Activated CD4-positive, CD25-positive, alpha-beta regulatory T cell (primary cell): ENCODE results near the gene PDZRN4.

Experiments
- DNase-seq, 4 experiments: peaks; one replicate each; lab custom pipeline; 2025; lab: John Stamatoyannopoulos, UW

PDZRN4 gene

GRCh38 chr12:41459111-41459905 is 271.2 kb downstream of the PDZRN4 start:
- no peak for DNase-seq

- DNase-seq, result no peak
Measured at GRCh38 chr12:41459906-41460214, 271.7 kb downstream of the PDZRN4 start.

- DNase-seq, result no peak
Measured at GRCh38 chr12:41460906-41461305, 272.8 kb downstream of the PDZRN4 start.

DNA sequence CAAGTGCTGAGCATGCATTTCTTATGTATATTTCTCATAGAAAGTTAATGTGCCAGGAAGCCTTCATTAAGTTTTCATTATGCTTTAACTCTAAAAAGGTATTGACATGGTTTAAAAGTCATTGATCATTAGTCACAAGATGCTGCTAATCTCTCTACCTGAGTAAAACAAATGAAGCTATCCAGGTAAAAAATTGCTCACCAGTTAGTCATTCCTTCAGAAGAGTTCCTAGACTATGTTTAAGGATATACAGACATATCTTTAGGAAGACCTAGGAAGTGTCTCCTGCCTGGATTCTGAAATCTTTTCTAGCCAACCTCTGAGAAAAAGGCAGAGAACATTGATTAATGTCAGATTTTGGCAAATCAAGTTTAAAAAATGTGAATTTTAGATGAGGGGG is 274.2 kb downstream of the PDZRN4 start:
- no peak for DNase-seq

DNA sequence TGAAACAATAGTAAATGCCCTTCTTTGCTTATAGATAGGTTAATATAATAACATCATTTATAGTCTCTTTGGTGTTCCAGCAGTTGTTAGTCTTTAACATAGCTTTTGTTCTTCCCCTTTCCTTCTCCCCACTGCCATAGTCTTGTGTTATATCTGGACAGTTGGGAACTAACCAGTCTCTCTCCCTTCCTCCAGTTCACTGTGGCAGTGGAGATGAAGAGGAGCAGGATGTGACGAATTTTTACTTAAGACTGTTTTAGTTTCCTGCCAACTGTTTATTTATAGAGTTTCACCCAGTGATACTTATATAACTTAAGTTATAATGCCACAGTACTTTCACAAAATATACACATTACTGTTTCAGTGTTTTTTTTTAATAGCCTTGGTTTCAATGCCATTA is 277.4 kb downstream of the PDZRN4 start:
- DNase-seq, result no peak

GRCh38 chr12:41466300-41466699 is 278.2 kb downstream of the PDZRN4 start:
- no peak for DNase-seq

- no peak for DNase-seq
Measured at GRCh38 chr12:41466802-41467201, 278.7 kb downstream of the PDZRN4 start.

- no peak for DNase-seq
Measured at GRCh38 chr12:41467591-41468325, 279.6 kb downstream of the PDZRN4 start.

DNA sequence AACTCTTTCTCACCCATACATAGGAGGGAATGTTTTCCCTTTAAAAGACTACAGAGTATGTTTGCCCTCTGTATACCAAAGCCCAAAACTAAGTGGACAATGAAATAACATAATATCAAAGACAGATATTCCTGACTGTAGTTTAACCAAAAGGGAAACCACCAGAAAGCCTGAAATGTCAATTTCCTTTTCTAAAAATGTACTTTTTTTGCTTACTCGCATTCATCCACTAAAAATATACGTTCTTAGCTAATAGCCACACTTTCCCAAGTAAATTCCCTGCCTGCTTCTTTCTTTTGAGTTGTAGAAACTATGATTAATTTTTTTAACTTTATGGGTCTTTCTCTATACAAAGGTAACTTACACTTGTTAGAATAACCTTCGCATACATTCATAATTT is 280.2 kb downstream of the PDZRN4 start:
- no peak for DNase-seq

GRCh38 chr12:41468756-41469155 is 280.6 kb downstream of the PDZRN4 start:
- no peak for DNase-seq

- DNase-seq, result no peak
Measured at GRCh38 chr12:41473441-41473840, 285.3 kb downstream of the PDZRN4 start.

GRCh38 chr12:41474001-41474400 is 285.9 kb downstream of the PDZRN4 start:
- DNase-seq, result no peak

DNA sequence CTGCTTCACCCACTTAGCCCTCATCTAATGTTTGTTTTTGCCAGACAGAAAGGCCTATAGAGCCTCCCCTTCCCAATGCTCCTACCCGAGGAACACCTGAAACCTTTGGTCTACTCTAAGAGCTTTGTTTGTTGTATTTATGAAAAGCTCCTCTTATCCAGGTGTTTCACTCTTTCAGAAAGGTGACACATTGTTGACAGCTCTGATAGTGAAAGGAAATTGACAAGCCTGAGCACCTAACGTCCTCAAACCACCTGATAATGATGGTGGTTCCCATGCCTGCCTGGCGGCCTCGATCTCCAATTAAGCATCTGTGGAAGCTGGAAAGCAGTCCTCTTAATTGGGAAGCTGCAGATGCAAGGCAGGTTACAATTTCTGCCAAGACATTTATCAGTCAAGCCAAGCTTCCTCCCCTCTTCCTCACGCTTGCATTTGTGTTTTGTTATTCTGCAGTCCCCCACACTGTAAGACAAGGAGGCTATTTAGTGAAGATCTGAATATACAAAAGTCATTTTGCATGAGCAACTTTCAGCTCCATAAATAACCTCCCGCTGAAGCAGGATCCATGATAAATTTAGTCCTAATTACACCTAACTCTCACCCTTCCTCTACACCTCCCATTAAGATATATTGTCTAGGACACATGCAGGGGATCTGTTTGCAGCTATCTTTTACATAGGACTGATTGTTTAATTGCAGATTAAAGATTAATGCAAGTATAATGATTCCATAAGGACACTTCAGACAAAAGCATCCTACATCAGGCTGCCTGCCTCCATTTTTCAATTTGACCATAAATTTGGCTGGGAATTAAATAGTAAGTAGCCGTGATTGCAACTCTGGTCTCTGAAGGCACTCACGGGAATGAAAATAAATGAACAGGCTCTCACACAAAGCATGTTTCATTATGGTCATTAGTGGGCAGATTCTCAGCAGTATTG is 288.6 kb downstream of the PDZRN4 start:
- no peak for DNase-seq

DNA sequence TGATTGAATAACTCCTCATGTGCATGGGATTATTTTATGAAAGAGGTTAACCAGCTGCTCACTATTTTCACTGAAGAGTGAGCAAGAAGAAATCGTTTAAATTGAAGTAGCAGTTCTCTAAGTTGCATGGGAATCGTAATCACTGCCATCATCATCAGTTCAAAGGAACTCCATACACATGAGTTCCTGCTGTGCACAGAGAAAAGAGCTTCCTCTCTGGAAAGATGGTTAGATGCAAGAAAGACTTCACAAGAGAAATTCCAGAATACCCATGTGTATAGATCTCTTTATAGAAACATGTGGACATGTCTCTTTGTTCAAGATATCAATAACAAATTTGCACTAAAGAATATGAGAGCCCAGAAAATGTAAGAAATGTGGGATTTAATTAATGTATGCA is 291.3 kb downstream of the PDZRN4 start:
- DNase-seq, result no peak

DNA sequence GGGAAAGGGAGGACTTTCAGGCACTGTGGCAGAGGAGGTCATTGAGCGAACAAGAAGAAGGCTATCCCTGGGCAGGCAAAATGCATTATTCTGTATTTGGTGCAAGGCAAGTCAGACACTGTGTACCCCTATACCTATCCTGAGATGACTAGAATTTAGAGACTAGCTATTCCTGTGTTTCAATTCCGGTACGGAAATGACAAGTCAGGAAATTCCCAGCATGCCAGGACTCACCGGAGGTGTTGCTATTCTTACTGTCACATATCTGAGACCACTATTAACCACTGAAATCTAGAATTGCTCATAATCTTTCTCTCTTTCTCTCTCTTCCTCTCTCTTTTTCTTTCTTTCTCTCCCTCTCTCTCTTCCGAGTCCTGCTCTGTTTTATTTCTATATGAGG is 297.1 kb downstream of the PDZRN4 start:
- no peak for DNase-seq

- DNase-seq, result no peak
Measured at GRCh38 chr12:41486718-41487117, 298.6 kb downstream of the PDZRN4 start.

GRCh38 chr12:41496009-41496408 is 307.9 kb downstream of the PDZRN4 start:
- DNase-seq, result no peak

GRCh38 chr12:41497409-41497808 is 309.3 kb downstream of the PDZRN4 start:
- DNase-seq, result no peak

- no peak for DNase-seq
Measured at GRCh38 chr12:41504976-41505375, 316.9 kb downstream of the PDZRN4 start.

DNA sequence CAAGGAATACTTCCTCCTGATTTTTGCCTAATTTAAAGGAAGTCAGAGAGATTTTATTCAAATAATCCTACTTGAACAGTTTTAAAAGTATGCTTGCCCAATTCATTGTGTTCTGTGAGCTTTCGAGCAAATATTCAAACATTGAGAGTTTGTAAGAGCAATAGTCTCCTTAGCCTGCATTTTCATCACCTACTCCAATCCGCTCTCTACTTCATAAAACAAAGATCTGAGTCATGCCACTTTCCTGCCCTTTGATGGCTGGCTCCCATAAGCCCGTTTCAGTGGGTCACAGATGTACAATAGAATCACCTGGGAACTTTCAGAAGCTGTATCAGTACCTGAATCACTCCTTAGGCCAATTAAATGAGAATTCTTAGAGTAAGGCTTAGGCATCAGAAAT is 319.2 kb downstream of the PDZRN4 start:
- DNase-seq, result no peak

GRCh38 chr12:41509271-41510055 is 321.3 kb downstream of the PDZRN4 start:
- DNase-seq, result no peak

DNA sequence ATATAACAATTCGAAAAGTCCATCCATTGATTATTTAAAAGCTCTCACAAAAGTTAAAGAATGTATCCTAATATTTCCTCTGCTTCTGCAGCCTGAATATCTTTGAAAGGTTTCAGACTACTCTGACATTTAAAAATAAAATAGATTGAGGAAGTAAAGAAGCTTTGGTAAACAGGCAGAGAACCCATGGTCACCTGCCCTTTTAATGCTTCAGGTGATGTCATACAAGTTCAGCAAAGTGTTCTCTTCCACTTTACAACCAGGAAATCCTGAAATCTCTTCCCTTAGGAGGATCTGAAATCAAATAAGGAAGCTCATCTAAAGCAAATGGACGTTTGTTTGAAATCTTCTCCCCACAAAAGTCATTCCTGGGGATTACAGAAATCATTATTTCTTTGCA is 322.4 kb downstream of the PDZRN4 start:
- DNase-seq, result no peak
